CMK (cell line): Measurements from ENCODE around the gene MOB4.
"Not testable (repeated sequence)": the region's sequence is repeated elsewhere in the genome, so short reads cannot be mapped to it uniquely, and the experiment has no call there.

Source experiments
- DNase-seq: peaks from one replicate; pipeline ENCODE4 v3.0.0-alpha.2; 2010; ENCODE audit warnings: low read depth

Gene MOB4

GRCh38 chr2:197514754-197515153 is 1.1 kb upstream of the MOB4 start:
- DNase-seq = no peak

- DNase-seq = no peak
Observed at GRCh38 chr2:197515315-197515738, 539 bp upstream of the MOB4 start.

- no peak for DNase-seq
Observed at GRCh38 chr2:197516393-197516761, 511 bp downstream of the MOB4 start.

DNA sequence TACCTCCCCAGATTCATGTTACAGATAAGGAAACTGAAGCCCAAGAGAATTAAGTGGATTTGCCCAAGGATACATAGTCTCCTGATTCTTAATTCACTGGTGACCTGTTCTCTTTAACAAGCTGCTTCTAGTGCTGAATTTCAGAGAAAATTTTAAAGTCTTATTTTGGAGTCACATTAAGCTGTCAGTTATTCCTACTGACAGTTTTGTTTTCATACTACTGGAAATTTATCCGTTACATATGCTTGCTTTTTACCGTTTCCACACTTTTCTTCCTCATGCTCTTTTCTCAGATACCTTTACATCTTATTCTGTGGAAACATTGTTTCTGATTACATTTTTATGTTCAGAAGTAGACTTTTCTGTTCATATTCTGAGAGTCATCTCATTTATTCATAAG is 1.3 kb downstream of the MOB4 start:
- DNase-seq = no peak

DNA sequence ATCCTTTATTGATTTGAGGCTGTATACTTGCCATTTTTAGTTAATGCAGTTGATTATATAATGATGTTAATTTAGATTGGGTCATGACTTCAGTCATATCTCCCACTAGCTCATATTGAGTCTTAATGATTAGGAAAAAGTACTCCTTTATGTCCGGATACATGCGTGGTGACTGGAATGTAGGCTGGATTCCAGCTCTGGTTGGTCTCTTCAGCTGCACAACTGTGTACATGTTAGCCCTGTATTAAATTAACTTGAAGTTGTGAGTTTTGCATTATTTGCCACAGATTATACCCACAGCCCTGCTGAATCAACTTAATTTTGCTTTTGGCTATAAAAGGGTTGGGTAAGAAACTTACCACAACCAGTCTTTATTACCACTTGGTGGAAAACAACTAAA is 22.5 kb downstream of the MOB4 start:
- DNase-seq = no peak

DNA sequence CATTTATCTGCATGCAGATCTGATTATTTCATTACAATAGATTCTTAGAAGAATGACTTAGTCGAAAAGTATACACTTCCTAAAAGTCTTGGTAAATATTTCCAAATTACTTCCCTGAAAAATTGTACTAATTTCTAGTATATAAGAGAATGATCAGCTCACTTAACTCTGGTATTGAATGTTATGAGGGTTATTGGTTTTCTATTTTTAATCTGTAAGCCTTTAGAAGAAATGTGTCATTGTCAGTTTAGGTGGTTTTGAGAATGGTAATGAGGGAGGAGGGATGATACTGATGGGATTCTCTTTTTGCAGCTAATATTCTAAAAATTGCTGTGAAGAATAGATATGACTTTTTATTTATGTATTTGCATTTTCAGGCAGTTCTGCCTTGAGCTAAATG is 23.9 kb downstream of the MOB4 start:
- no peak for DNase-seq

DNA sequence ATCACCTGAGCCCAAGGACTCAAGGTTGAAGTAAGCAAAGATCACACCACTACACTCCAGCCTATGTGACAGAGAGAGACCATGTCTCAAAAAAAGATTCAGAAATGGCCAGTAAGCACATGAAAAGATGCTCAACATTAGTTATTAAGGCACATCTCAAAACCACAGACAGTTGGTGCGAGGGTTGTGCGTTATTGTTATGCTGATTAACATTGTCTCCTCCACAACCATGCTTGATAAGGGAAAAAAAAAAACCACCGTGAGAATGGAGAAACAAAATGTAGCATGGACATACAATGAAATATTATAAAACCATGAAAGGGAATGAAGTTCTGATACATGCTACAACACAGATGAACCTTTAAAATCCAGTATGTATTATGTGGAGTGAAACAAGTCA is 27.3 kb downstream of the MOB4 start:
- no peak for DNase-seq

DNA sequence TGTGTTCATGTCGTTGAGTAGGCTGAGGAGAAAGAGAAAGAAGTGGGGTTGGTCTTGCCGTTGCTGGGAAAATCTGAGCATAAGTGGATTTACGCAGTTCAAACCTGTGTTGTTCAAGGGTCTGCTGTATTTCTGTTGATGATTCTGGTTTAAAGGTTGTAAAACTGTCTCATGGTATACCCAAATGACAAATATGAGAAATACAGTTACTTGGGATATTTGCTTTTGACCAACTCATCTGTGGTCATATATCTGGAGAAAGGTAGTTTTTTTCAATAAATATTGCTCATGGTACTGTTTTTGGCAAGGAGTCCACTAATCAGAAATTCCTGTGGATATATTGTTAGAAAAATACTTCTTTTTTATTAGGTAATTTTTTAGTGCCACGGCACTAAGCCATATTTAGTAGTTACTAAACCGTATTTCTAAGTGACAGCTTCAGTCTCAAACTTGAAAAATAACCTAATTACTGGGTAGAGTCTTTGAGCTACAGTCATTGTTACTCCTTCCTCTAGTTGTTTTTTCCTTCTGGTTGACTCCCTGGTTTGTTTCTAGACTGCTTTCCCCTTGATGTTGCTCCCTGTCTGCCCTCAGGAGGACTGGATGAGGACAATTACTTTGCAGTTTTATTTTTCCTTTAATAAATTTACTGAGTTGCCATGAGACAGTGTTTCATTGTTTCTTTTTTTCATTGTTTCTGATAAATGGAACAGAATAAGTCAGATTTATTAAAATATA is 31.5 kb downstream of the MOB4 start:
- DNase-seq = no peak

DNA sequence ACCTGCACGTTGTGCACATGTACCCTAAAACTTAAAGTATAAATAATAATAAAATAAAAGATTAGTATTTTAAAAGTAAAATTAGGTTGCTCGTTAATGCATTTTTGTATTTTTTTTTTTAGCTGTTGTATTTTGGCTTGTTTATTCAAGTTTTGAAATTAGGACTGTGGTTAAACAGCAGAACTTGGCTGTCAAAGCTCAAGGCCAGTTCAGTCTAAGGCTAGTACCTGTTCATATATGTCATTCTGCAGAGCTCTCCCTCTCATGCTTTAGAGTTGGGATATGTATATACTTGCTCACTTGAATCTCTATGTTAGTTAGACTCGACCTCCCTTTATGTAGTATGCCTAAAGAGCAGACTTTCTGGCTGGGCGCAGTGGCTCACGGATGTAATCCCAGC is 32.7 kb downstream of the MOB4 start:
- DNase-seq = no peak

DNA sequence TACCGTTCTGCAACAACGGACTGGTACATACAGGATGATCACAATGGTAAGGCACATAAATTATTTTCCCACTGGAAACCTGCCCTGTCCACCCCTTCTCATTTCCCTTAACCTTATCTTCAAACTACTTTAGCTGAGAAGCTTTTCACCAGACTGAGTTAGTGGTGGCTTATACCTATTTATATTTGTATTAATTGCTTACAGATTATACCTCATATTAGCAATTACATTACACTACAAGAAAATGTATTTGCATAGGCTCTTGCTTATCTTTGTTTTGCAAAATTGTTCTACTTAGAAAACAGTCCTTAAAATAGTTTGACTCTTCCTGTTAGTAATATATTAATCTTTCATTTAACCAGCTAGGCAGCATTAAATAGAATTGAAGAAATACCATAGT is 35.4 kb downstream of the MOB4 start:
- DNase-seq = not testable (repeated sequence)

DNA sequence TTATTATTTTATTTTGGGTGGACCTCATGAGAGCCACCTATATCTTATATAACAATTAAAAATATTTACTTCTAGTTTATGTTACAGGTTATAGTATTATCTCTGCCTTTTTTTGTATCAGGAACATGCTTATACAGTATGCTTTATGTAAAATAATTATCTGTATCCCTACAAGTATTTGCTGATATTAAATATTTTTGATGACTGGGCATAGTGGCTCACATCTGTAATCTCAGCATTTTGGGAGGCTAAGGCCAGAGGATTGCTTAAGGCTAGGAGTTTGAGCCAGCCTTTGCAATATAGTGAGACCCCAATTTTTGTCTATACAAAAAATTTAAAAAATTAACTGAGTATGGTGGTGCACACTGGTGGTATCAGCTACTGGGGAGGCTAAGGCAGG is 39.6 kb downstream of the MOB4 start:
- no peak for DNase-seq

GRCh38 chr2:197556456-197556855 is 40.6 kb downstream of the MOB4 start:
- no peak for DNase-seq

GRCh38 chr2:197558393-197558792 is 42.5 kb downstream of the MOB4 start:
- no peak for DNase-seq

DNA sequence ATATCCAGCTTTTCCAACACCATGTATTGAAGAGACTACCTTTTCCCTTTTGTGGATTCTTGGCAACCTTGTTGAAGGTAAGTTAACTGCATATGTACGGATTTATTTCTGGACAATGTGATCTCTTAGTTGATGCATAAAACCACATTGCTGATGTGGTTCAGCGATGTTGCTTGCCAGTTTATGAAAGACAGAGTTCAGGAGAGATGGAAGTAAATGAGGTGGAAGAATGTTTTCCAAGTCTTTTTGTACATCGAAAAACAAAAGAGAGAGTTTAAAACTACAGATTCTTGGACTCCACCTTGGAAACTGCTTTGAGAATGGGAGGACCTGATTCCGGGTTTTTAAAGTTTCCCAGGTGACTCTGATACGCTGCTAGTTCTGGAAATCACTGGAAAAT is 43.8 kb downstream of the MOB4 start:
- DNase-seq = no peak

DNA sequence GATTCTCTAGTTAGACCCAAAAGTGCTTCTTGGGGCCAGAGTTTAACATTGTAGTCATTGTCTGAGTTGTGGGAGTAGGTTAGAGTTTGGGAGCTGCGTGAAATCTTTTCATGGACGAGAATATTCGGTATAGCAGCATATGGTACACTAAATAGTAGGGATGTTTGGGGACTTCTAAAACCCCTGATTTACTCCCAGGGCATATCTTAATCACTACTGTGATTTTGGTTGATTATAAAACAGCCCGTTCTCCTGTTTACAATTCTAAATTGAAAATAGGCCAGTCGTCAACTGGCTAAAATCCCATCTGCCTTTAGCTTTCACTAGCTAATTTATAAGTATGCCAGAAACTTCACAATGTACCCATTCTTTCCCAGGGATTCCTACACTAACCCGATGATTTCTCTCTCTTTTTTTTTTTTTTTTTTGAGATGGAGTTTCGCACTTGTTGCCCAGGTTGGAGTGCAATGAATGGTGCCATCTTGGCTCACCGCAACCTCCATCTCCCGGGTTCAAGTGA is 44.3 kb downstream of the MOB4 start:
- no peak for DNase-seq

GRCh38 chr2:197571627-197572271 is 55.9 kb downstream of the MOB4 start:
- DNase-seq = no peak

- DNase-seq = no peak
Observed at GRCh38 chr2:197573608-197574007, 57.7 kb downstream of the MOB4 start.

DNA sequence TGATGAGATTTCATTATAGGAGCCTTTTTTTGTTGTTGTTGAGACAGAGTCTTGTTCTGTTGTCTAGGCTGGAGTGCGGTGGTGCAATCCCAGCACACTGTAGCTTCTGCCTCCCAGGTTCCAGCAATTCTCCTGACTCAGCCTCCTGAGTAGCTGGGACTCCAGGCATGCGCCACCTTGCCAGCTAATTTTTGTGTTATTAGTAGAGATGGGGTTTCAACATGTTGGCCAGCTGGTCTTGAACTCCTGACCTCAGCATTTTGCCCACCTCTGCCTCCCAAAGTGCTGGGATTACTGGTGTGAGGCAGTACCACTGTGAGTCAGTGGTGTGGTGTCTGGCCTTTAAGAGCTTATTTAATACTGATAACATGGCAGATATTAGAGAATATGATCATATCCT is 60.1 kb downstream of the MOB4 start:
- no peak for DNase-seq

- no peak for DNase-seq
Observed at GRCh38 chr2:197576631-197577030, 60.8 kb downstream of the MOB4 start.

GRCh38 chr2:197577446-197577845 is 61.6 kb downstream of the MOB4 start:
- DNase-seq = no peak

- not testable (repeated sequence) for DNase-seq
Observed at GRCh38 chr2:197578294-197578693, 62.4 kb downstream of the MOB4 start.

DNA sequence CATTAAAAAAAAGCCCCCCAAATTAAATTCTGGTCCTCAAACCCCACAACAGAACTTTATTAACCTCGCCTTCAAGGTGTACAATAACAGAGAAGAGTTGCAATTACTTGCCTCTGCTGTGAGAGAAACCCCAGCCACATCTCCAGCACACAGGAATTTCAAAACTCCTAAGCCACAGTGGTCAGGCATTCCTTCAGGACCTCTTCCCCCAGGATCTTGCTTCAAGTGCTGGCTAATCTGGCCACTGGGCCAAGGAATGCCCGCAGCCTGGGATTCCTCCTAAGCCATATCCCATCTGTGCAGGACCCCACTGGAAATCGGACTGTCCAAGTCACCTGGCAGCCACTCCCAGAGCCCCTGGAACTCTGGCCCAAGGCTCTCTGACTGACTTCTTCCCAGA is 64.3 kb downstream of the MOB4 start:
- DNase-seq = not testable (repeated sequence)

DNA sequence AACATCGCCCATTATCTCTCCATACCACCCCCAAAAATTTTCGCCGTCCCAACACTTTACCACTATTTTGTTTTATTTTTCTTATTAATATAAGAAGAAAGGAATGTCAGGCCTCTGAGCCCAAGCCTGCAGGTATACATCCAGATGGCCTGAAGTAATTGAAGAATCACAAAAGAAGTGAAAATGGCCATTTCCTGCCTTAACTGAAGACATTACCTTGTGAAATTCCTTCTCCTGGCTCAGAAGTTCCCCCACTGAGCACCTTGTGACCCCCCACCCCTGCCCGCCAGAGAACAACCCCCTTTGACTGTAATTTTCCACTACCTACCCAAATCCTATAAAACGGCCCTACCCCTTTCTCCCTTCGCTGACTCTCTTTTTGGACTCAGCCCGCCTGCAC is 71.4 kb downstream of the MOB4 start:
- DNase-seq = not testable (repeated sequence)
